IPS-15b (cell line): ENCODE results near the gene FGD6.

Experiments used
- H3K27me3 ChIP-seq: one replicate; pipeline ENCODE4 v1.6.1; 2013; ENCODE audit warnings: low read length; ENCODE audit not compliant: control insufficient read depth, insufficient read depth
- H3K36me3 ChIP-seq: one replicate; pipeline ENCODE4 v1.6.1; 2013; ENCODE audit warnings: low read length; ENCODE audit not compliant: control insufficient read depth, insufficient read depth
- H3K4me1 ChIP-seq: one replicate; pipeline ENCODE4 v1.6.1; 2013; ENCODE audit warnings: mild to moderate bottlenecking, low read length; ENCODE audit not compliant: control insufficient read depth, insufficient read depth
- H3K4me3 ChIP-seq: one replicate; pipeline ENCODE4 v1.5.1; 2013; ENCODE audit warnings: low read depth, low read length
- H3K9ac ChIP-seq: one replicate; pipeline ENCODE4 v1.6.1; 2013; ENCODE audit warnings: low read depth, mild to moderate bottlenecking, low read length
- H3K9me3 ChIP-seq: one replicate; pipeline ENCODE4 v1.6.1; 2013; ENCODE audit warnings: mild to moderate bottlenecking, low read length; ENCODE audit not compliant: control insufficient read depth, insufficient read depth

Gene FGD6

GRCh38 chr12:95230313-95230712 lies 13.0 kb upstream of the FGD6 start:
- Histone ChIP-seq H3K9me3 (no peaks in the 10 kb centered on the region), H3K9ac (no peak overlapping the region), H3K4me3 (no peak overlapping the region), H3K36me3 (no peaks in the 10 kb centered on the region), H3K27me3 (no peaks in the 10 kb centered on the region), H3K4me1 (peaks cover 3% of the 10 kb centered on the region)

- no peaks in the 10 kb centered on the region for H3K27me3 ChIP-seq
- peaks cover 3% of the 10 kb centered on the region for H3K4me1 ChIP-seq
- no peaks in the 10 kb centered on the region for H3K36me3 ChIP-seq
These were observed 12.4 kb upstream of the FGD6 start for GRCh38 chr12:95229636-95230035.

GRCh38 chr12:95228617-95229016 lies 11.3 kb upstream of the FGD6 start:
- Histone ChIP-seq H3K9me3 (no peaks in the 10 kb centered on the region), H3K36me3 (no peaks in the 10 kb centered on the region), H3K4me1 (peaks cover 3% of the 10 kb centered on the region), H3K4me3 (no peak overlapping the region), H3K9ac (no peak overlapping the region), H3K27me3 (no peaks in the 10 kb centered on the region)

More at GRCh38 chr12:95229636-95230035, 12.4 kb upstream of the FGD6 start:
- H3K9ac ChIP-seq, result no peak overlapping the region
- H3K9me3 ChIP-seq, result no peaks in the 10 kb centered on the region
- H3K4me3 ChIP-seq, result no peak overlapping the region

GRCh38 chr12:95227818-95228356 lies 10.6 kb upstream of the FGD6 start:
- H3K4me1 ChIP-seq, result peaks cover 3% of the 10 kb centered on the region
- H3K4me3 ChIP-seq, result no peak overlapping the region
- H3K27me3 ChIP-seq, result no peaks in the 10 kb centered on the region
- no peaks in the 10 kb centered on the region for H3K9me3 ChIP-seq
- no peak overlapping the region for H3K9ac ChIP-seq
- no peaks in the 10 kb centered on the region for H3K36me3 ChIP-seq

- H3K4me3 ChIP-seq, result no peak overlapping the region
- peaks cover 5% of the 10 kb centered on the region for H3K4me1 ChIP-seq
- no peaks in the 10 kb centered on the region for H3K36me3 ChIP-seq
- no peak overlapping the region for H3K9ac ChIP-seq
- no peaks in the 10 kb centered on the region for H3K9me3 ChIP-seq
- no peaks in the 10 kb centered on the region for H3K27me3 ChIP-seq
These were observed 8.5 kb upstream of the FGD6 start for GRCh38 chr12:95225645-95226212.

GRCh38 chr12:95224202-95225170 lies 7.2 kb upstream of the FGD6 start:
- Histone ChIP-seq H3K9me3 (no peaks in the 10 kb centered on the region), H3K27me3 (no peaks in the 10 kb centered on the region), H3K4me3 (no peak overlapping the region), H3K4me1 (peaks cover 5% of the 10 kb centered on the region), H3K9ac (no peak overlapping the region), H3K36me3 (no peaks in the 10 kb centered on the region)

GRCh38 chr12:95220726-95221125 lies 3.5 kb upstream of the FGD6 start:
- no peaks in the 10 kb centered on the region for H3K27me3 ChIP-seq
- no peaks in the 10 kb centered on the region for H3K36me3 ChIP-seq
- no peak overlapping the region for H3K9ac ChIP-seq
- H3K9me3 ChIP-seq, result no peaks in the 10 kb centered on the region
- H3K4me1 ChIP-seq, result peaks cover 2% of the 10 kb centered on the region
- no peak overlapping the region for H3K4me3 ChIP-seq

- H3K4me3 ChIP-seq, result no peak overlapping the region
- H3K9me3 ChIP-seq, result no peaks in the 10 kb centered on the region
- no peaks in the 10 kb centered on the region for H3K27me3 ChIP-seq
- peaks cover 4% of the 10 kb centered on the region for H3K4me1 ChIP-seq
- H3K9ac ChIP-seq, result no peak overlapping the region
- no peaks in the 10 kb centered on the region for H3K36me3 ChIP-seq
These were observed 2.9 kb upstream of the FGD6 start for GRCh38 chr12:95220190-95220589.

GRCh38 chr12:95218150-95219133 lies 1.2 kb upstream of the FGD6 start:
- Histone ChIP-seq H3K9me3 (no peaks in the 10 kb centered on the region), H3K27me3 (no peaks in the 10 kb centered on the region), H3K9ac (peak overlapping the region; percentile 84), H3K4me1 (peaks cover 10% of the 10 kb centered on the region), H3K4me3 (peak overlapping the region; percentile 95), H3K36me3 (no peaks in the 10 kb centered on the region)

- H3K36me3 ChIP-seq, result no peaks in the 10 kb centered on the region
- no peaks in the 10 kb centered on the region for H3K27me3 ChIP-seq
- no peaks in the 10 kb centered on the region for H3K9me3 ChIP-seq
- H3K4me1 ChIP-seq, result peaks cover 10% of the 10 kb centered on the region
- H3K4me3 ChIP-seq, result peak overlapping the region; percentile 95
- H3K9ac ChIP-seq, result peak overlapping the region; percentile 86
These were observed 423 bp downstream of the FGD6 start for GRCh38 chr12:95216711-95217376.

GRCh38 chr12:95215949-95216348 lies 1.3 kb downstream of the FGD6 start:
- Histone ChIP-seq H3K9me3 (no peaks in the 10 kb centered on the region), H3K4me1 (peaks cover 8% of the 10 kb centered on the region), H3K27me3 (no peaks in the 10 kb centered on the region), H3K36me3 (no peaks in the 10 kb centered on the region), H3K4me3 (peak overlapping the region; percentile 95), H3K9ac (peak overlapping the region; percentile 18)
